Hematopoietic multipotent progenitor cell treated with erythropoietin and hydrocortisone succinate and interleukin-3 and kit ligand, for 17 days (in vitro differentiated cells): Measurements from ENCODE around the gene SKI.

Source experiments
- DNase-seq: peaks from one replicate; pipeline ENCODE4 v3.0.0-alpha.2; 2015; ENCODE audit warnings: low spot score

Gene SKI

GRCh38 chr1:2228157-2228594 lies at the start of gene SKI:
Gene SKI (plus strand): TSS chr1:2228319. CDS start chr1:2228767, 448 bp downstream.
- DNase-seq, result no peak

GRCh38 chr1:2178875-2179274 lies 49.2 kb upstream of the SKI start:
- DNase-seq, result no peak

- no peak for DNase-seq
Measured at GRCh38 chr1:2179283-2180013, 48.7 kb upstream of the SKI start.

GRCh38 chr1:2180297-2181245 lies 47.5 kb upstream of the SKI start:
- DNase-seq, result no peak

GRCh38 chr1:2181271-2181670 lies 46.8 kb upstream of the SKI start:
- no peak for DNase-seq

GRCh38 chr1:2181752-2182151 lies 46.4 kb upstream of the SKI start:
- DNase-seq, result no peak

- no peak for DNase-seq
Measured at GRCh38 chr1:2182376-2182775, 45.7 kb upstream of the SKI start.

GRCh38 chr1:2183937-2184334 lies 44.2 kb upstream of the SKI start:
- no peak for DNase-seq

GRCh38 chr1:2184531-2184930 lies 43.6 kb upstream of the SKI start:
- no peak for DNase-seq

GRCh38 chr1:2184934-2185333 lies 43.2 kb upstream of the SKI start:
- no peak for DNase-seq

- DNase-seq, result no peak
Measured at GRCh38 chr1:2185880-2186855, 42.0 kb upstream of the SKI start.

- no peak for DNase-seq
Measured at GRCh38 chr1:2186901-2187300, 41.2 kb upstream of the SKI start.

GRCh38 chr1:2187619-2188018 lies 40.5 kb upstream of the SKI start:
- peak; percentile 58 for DNase-seq

GRCh38 chr1:2188336-2188735 lies 39.8 kb upstream of the SKI start:
- no peak for DNase-seq

GRCh38 chr1:2189459-2190425 lies 38.4 kb upstream of the SKI start:
- DNase-seq, result peak; percentile 91

- no peak for DNase-seq
Measured at GRCh38 chr1:2190491-2190976, 37.6 kb upstream of the SKI start.

GRCh38 chr1:2192031-2192995 lies 35.8 kb upstream of the SKI start:
- no peak for DNase-seq

GRCh38 chr1:2193514-2194281 lies 34.4 kb upstream of the SKI start:
- DNase-seq, result no peak
